ENCODE results near the gene PIEZO1.

- TF ChIP-seq CTCF (IDR thresholded peaks at IDR 0.05) (no peak), POLR2A (IDR thresholded peaks at IDR 0.05) (no peak)
Observed at GRCh38 chr16:88804173-88804551, 19.1 kb upstream of the PIEZO1 start.

Data from lower leg skin (tissue), 3 donors.